K562 (cell line): Measurements from ENCODE around the gene DRAXIN. TPM values are rescaled to one million over a fixed set of nuclear protein-coding genes. Genes with fewer than 3 reads are reported as not detected.

Source experiments
- CTBP1 ChIP-seq: fragments of 450-650 bp; IDR thresholded peaks from 2 replicates; pipeline ENCODE4 v1.6.1; 2016; ENCODE audit warnings: borderline replicate concordance
- ETV1 ChIP-seq: fragments of 450-650 bp; conservative IDR thresholded peaks from 2 replicates; pipeline ENCODE4 v1.6.1; 2016; ENCODE audit warnings: missing genetic modification characterization, control low read depth, low read depth, missing compliant biosample characterization
- JUND ChIP-seq, 2 experiments: IDR thresholded peaks; 2 replicates in 1 of 2; 3 replicates in 1 of 2; pipeline ENCODE4 v1.6.1; 2011; ENCODE audit warnings: borderline replicate concordance in 2 of 2, low read depth in 2 of 2, low read length in 2 of 2, improper control_type of control experiment in 1 of 2, missing biosample characterization in 1 of 2, missing genetic modification characterization in 1 of 2, missing genetic modification reagents in 1 of 2
- L3MBTL2 ChIP-seq: fragments of 450-650 bp; IDR thresholded peaks from 2 replicates; pipeline ENCODE4 v1.6.1; 2016; ENCODE audit warnings: mild to moderate bottlenecking, moderate library complexity
- LEF1 ChIP-seq: fragments of 450-650 bp; IDR thresholded peaks from 2 replicates; pipeline ENCODE4 v1.6.1; 2016; ENCODE audit warnings: mild to moderate bottlenecking
- MBD2 ChIP-seq: sonication (generic); IDR thresholded peaks from 2 replicates; pipeline ENCODE4 v1.6.1; 2016; ENCODE audit warnings: low read depth, borderline replicate concordance
- SMARCC2 ChIP-seq: fragments of 450-650 bp; IDR thresholded peaks from 2 replicates; pipeline ENCODE4 v1.6.1; 2017; ENCODE audit warnings: antibody characterized with exemption, moderate library complexity, mild to moderate bottlenecking, low read depth
- SRSF7 ChIP-seq: fragments of 200-400 bp; formaldehyde crosslinking; optimal IDR thresholded peaks from 2 replicates; pipeline ENCODE3; 2017; ENCODE audit warnings: mild to moderate bottlenecking, low read depth, low read length
- UBTF ChIP-seq, 2 experiments: IDR thresholded peaks; 2 replicates each; pipeline ENCODE4 v1.6.1; 2012; ENCODE audit warnings: improper control_type of control experiment in 2 of 2, low read depth in 2 of 2, low read length in 2 of 2, borderline replicate concordance in 1 of 2
- ZBTB11 ChIP-seq, 3 experiments: fragments of 200-800 bp in 1 of 3; fragments of 250-450 bp in 1 of 3; fragments of 450-650 bp in 1 of 3; sonication (Bioruptor Pico) in 1 of 3; sonication (Bioruptor generic) in 1 of 3; formaldehyde crosslinking in 1 of 3; IDR thresholded peaks; 2 replicates each; pipeline versions ENCODE4 v1.6.1 to v1.8.0; 2016 to 2022; ENCODE audit warnings: mild to moderate bottlenecking in 2 of 3, missing genetic modification characterization in 2 of 3, missing compliant biosample characterization in 1 of 3, moderate library complexity in 1 of 3
- ZNF253 ChIP-seq: fragments of 250-450 bp; sonication (Bioruptor Pico); conservative IDR thresholded peaks from 2 replicates; pipeline ENCODE4 v1.6.1; 2021; ENCODE audit warnings: mild to moderate bottlenecking
- ZNF384 ChIP-seq: IDR thresholded peaks from 2 replicates; pipeline ENCODE4 v1.6.1; 2012; ENCODE audit warnings: low read depth, low read length, improper control_type of control experiment
- ZNF431 ChIP-seq: sonication (generic); formaldehyde crosslinking; IDR thresholded peaks from 2 replicates; pipeline ENCODE4 v1.8.0; 2022; ENCODE audit warnings: mild to moderate bottlenecking, missing genetic modification reagents
- ZNF609 ChIP-seq: sonication (generic); formaldehyde crosslinking; IDR thresholded peaks from 2 replicates; pipeline ENCODE4 v1.8.1; 2023; ENCODE audit warnings: missing genetic modification reagents, mild to moderate bottlenecking, borderline replicate concordance
- polyA plus RNA-seq, 8 experiments: library from polyadenylated mRNA; depleted of rRNA in 4 of 8; stranded (reverse) in 5 of 8; unstranded in 3 of 8; fragments of >200 nt; fragmentation: Nextera tagmentation in 2 of 8; fragmentation: Illumina TruSeq in 1 of 8; extraction: Ambion mirVana in 2 of 8; extraction: Trizol in 1 of 8; gene quantifications; 2 replicates each; pipeline versions ENCODE4 v1.2.1 to v1.2.3, GENCODE V29; 2011 to 2014; ENCODE audit warnings: inconsistent platforms in 1 of 8, missing spikeins in 1 of 8
- total RNA-seq, 7 experiments: library from RNA; depleted of rRNA in 6 of 7; stranded (reverse); fragments of >200 nt in 6 of 7; fragmentation: Illumina TruSeq in 2 of 7; extraction: Trizol in 2 of 7; gene quantifications; 2 replicates each; pipeline versions ENCODE4 v1.2.1 to v1.2.3, GENCODE V29; 2011 to 2021; ENCODE audit warnings: low replicate concordance in 1 of 7

Gene DRAXIN
- total and polyA plus RNA-seq, 9 of the 15 experiments (the other 6 are each of a cell fraction or from before 2014, with no cell fraction given) = 0.01 to 0.04 (median 0.01) TPM; not detected in 6

- no peak for TF ChIP-seq ZNF609 (CRISPR knock-in tag)
- no peak for TF ChIP-seq LEF1
- no peak for TF ChIP-seq UBTF (IDR thresholded peaks at IDR 0.05; ENCODE audit: borderline replicate concordance in 1 of 2, low read depth in 2 of 2, low read length in 2 of 2)
- TF ChIP-seq JUND (IDR thresholded peaks at IDR 0.05; ENCODE audit: borderline replicate concordance, low read depth, low read length) = peak; percentile 88
- peak; percentile 75; the same call in 2 of the 3 replicates for TF ChIP-seq JUND (tag; IDR thresholded peaks at IDR 0.05; ENCODE audit: borderline replicate concordance, low read depth, low read length)
- peak; percentile 37; the same call in 1 of the 2 replicates for TF ChIP-seq SMARCC2
- no peak for TF ChIP-seq ZNF431 (CRISPR knock-in tag)
- peak; percentile 49 for TF ChIP-seq ETV1
- peak in 1 of 3 experiments; percentile 51; a peak in 1 of 6 replicates for TF ChIP-seq ZBTB11 (CRISPR knock-in tag; IDR thresholded peaks at IDR 0.05)
- TF ChIP-seq SRSF7 = no peak
- TF ChIP-seq ZNF384 = peak; percentile 57; the same call in 1 of the 2 replicates
- TF ChIP-seq CTBP1 = peak; percentile 14; the same call in 1 of the 2 replicates
- TF ChIP-seq MBD2 = peak; percentile 29; the same call in 1 of the 2 replicates
- TF ChIP-seq ZNF253 = no peak
- 0 out of 2 replicates have a peak, but pooled peaks have one; percentile 24 for TF ChIP-seq L3MBTL2
These were observed 1.6 kb downstream of the DRAXIN start (continued) for GRCh38 chr1:11693024-11693590.
